ENCODE data around the gene PITPNB.
A peak's percentile ranks its signal among the peaks of the same experiment; 100 is the strongest.

The PITPNB gene

DNA sequence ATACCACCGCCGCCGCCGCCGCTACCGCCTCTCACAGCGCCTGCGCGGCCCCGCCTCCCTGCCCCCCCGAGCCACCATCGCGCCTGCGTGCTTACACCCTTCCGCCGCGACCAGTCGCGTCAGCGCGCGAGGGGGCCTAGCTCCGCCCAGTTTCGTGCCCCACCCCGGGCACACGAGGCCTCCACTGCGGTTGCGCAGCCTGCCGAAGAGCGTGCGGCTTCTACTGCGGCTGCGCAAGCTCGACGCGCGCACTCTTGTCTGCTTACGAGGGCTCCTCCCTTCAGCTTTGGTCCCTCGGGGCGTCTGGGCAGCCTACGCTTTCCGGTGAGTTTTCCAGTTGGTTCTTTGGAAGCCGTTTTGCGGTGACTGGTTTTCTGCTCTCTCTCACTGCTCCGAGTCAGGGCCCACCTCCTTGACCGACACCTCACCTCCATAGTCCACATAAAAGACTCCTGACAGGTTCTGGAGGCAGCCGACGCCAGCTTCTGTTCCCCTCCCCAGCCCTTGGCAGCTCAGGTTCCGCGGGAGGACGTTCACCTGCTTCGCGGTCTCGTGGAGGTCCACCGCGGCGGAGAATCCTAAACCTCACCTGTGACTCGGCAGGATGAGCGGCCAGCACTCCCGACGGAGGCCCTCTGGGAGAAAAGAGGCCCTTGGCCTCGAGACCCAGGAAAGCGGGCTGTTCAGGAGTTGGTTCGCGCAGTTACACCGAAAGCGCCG lies at the start of gene PITPNB:
Gene PITPNB, minus strand, starts transcription at position 35 of the 720 bp plus-strand sequence. CDS start 65 bp downstream, outside the sequence.
- TF ChIP-seq ZNF70 (CRISPR knock-in tag; IDR thresholded peaks at IDR 0.05), result no peak
- no peak for TF ChIP-seq SNAI2 (CRISPR knock-in tag; IDR thresholded peaks at IDR 0.05)
- no peak for TF ChIP-seq ZNF8 (CRISPR knock-in tag; IDR thresholded peaks at IDR 0.05)
- TF ChIP-seq, protein P1, sequence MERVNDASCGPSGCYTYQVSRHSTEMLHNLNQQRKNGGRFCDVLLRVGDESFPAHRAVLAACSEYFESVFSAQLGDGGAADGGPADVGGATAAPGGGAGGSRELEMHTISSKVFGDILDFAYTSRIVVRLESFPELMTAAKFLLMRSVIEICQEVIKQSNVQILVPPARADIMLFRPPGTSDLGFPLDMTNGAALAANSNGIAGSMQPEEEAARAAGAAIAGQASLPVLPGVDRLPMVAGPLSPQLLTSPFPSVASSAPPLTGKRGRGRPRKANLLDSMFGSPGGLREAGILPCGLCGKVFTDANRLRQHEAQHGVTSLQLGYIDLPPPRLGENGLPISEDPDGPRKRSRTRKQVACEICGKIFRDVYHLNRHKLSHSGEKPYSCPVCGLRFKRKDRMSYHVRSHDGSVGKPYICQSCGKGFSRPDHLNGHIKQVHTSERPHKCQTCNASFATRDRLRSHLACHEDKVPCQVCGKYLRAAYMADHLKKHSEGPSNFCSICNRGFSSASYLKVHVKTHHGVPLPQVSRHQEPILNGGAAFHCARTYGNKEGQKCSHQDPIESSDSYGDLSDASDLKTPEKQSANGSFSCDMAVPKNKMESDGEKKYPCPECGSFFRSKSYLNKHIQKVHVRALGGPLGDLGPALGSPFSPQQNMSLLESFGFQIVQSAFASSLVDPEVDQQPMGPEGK (CRISPR knock-in tag; IDR thresholded peaks at IDR 0.05; ENCODE audit: borderline replicate concordance), result peak; percentile 71; the same call in 1 of the 2 replicates
- TF ChIP-seq ZFP3 (CRISPR knock-in tag; IDR thresholded peaks at IDR 0.05), result peak; percentile 90
- no peak for TF ChIP-seq ESRRG (CRISPR knock-in tag; IDR thresholded peaks at IDR 0.05)
- no peak for TF ChIP-seq TCF4 (CRISPR knock-in tag; IDR thresholded peaks at IDR 0.05; ENCODE audit: borderline replicate concordance)
- TF ChIP-seq TOX (CRISPR knock-in tag; IDR thresholded peaks at IDR 0.05; ENCODE audit: borderline replicate concordance), result no peak
- TF ChIP-seq, protein P2, sequence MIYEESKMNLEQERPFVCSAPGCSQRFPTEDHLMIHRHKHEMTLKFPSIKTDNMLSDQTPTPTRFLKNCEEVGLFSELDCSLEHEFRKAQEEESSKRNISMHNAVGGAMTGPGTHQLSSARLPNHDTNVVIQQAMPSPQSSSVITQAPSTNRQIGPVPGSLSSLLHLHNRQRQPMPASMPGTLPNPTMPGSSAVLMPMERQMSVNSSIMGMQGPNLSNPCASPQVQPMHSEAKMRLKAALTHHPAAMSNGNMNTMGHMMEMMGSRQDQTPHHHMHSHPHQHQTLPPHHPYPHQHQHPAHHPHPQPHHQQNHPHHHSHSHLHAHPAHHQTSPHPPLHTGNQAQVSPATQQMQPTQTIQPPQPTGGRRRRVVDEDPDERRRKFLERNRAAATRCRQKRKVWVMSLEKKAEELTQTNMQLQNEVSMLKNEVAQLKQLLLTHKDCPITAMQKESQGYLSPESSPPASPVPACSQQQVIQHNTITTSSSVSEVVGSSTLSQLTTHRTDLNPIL (CRISPR knock-in tag; IDR thresholded peaks at IDR 0.05; ENCODE audit: low read depth), result no peak
- no peak for TF ChIP-seq ZNF565 (CRISPR knock-in tag; conservative IDR thresholded peaks at IDR 0.05; ENCODE audit: low read depth)
- TF ChIP-seq, protein P3, sequence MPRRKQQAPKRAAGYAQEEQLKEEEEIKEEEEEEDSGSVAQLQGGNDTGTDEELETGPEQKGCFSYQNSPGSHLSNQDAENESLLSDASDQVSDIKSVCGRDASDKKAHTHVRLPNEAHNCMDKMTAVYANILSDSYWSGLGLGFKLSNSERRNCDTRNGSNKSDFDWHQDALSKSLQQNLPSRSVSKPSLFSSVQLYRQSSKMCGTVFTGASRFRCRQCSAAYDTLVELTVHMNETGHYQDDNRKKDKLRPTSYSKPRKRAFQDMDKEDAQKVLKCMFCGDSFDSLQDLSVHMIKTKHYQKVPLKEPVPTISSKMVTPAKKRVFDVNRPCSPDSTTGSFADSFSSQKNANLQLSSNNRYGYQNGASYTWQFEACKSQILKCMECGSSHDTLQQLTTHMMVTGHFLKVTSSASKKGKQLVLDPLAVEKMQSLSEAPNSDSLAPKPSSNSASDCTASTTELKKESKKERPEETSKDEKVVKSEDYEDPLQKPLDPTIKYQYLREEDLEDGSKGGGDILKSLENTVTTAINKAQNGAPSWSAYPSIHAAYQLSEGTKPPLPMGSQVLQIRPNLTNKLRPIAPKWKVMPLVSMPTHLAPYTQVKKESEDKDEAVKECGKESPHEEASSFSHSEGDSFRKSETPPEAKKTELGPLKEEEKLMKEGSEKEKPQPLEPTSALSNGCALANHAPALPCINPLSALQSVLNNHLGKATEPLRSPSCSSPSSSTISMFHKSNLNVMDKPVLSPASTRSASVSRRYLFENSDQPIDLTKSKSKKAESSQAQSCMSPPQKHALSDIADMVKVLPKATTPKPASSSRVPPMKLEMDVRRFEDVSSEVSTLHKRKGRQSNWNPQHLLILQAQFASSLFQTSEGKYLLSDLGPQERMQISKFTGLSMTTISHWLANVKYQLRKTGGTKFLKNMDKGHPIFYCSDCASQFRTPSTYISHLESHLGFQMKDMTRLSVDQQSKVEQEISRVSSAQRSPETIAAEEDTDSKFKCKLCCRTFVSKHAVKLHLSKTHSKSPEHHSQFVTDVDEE (CRISPR knock-in tag; IDR thresholded peaks at IDR 0.05), result no peak
- TF ChIP-seq PPARA (CRISPR knock-in tag; IDR thresholded peaks at IDR 0.05; ENCODE audit: borderline replicate concordance), result no peak
- no peak for TF ChIP-seq GLIS3 (CRISPR knock-in tag; IDR thresholded peaks at IDR 0.05)
- ATAC-seq, result peak; percentile 90

DNA sequence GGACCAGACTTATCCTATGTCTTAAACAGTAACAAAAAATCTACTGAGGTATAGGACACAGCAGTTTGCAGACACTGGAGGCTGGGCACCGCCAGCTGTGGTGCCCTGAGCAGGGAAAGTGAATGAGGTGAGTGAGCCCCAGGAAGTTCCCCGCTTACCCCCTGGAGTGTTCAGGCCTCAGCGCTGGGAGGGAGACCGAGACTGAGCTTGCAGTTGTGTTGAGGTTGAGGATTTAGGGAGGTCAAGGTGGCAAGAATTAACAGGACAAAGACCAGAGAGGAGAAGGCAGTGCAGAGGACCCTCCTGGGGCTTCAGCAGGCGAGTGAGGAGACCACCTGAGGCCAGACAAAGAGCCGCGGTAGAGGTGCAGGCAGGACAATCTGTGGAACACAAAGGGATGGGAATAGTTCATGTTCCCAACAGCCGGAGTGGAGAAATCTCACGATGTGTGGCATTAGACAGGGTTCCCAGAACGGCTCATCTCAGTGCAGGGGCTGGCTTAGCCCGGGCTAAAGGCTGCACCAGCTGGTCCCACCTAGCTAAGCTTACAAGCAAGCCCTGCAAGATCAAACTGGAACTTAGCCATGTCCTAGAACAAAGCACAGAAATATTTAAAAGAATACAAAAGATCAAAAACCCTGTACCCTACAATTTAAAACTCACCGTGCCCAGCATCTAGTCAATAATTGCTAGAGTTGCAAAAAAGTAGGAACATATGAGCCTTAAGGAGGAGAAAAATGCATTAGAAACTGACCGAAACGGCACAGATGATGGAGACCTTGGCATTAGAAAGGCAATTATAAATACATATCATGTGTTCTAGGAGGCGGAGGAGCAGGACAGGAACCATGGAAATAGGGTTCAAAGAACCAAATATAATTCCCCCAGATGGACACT lies 47.4 kb upstream of the PITPNB start:
- ATAC-seq, result no peak
- TF ChIP-seq TCF4 (CRISPR knock-in tag; IDR thresholded peaks at IDR 0.05; ENCODE audit: borderline replicate concordance) (no peak), ZC3H10 (CRISPR knock-in tag; IDR thresholded peaks at IDR 0.05) (no peak), ESRRG (CRISPR knock-in tag; IDR thresholded peaks at IDR 0.05) (no peak), ARNTL (CRISPR knock-in tag; IDR thresholded peaks at IDR 0.05; ENCODE audit: borderline replicate concordance, low read depth) (no peak)
- TF ChIP-seq, protein P1 (CRISPR knock-in tag; IDR thresholded peaks at IDR 0.05; ENCODE audit: borderline replicate concordance), result no peak

DNA sequence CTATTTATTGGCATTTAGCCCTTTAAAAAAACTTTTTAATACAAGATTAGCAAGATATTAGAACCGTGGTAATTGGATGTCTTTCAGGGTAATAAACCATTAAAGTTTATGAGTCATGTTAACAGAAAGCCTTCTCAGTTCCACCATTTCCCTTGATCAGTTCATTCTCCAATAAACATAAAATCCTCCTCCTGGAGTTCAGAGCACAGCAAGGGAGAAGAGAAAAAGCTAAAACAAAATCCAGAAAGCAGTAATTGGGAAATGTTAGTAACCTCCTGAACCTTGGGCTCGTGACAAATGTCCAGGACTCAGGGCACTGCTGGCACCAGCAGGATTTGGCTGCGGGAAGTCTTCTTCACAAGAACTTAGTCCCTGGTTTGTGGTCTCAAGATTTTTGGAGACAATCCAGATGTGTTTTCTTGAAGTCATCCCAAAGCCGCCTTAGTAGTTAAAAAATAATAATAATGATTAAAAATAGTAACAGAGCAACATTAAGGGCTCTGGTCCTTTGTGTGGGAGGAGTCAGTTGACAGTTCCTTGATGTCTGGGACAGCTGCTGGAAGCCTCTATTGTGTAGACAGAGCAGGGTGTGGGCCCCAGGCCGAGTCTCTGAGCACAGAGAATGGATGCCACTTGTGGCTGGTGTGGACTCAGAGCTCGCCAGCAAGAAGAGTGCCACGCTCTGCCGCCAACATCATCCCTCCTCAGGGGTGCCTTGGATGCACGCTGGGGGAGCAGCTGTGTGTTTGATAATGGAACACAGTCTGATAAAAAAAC lies 43.4 kb upstream of the PITPNB start:
- TF ChIP-seq PPARA (CRISPR knock-in tag; IDR thresholded peaks at IDR 0.05; ENCODE audit: borderline replicate concordance) (no peak), ESRRG (CRISPR knock-in tag; IDR thresholded peaks at IDR 0.05) (no peak)
- no peak for ATAC-seq

DNA sequence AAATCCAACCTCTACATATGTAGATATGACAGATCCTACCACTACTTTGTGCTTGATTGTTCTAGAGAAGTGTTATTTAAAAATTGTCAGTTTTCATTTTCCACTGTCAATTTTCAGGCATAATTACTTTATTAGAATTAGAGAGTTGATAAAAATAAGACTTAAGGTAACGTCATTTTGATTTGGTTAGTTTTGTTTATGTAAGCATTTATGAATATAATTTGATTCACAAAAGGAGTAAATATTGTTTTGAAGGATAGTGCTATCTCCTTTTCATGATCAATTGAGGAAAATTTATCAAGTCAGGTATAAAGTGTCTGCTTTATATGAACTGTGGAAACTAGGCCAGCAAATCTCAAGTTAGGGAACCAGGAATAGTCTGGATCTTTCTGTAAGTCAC lies 42.6 kb upstream of the PITPNB start:
- no peak for ATAC-seq
- no peak for TF ChIP-seq ARNTL (CRISPR knock-in tag; IDR thresholded peaks at IDR 0.05; ENCODE audit: borderline replicate concordance, low read depth)
- no peak for TF ChIP-seq ZFP3 (CRISPR knock-in tag; IDR thresholded peaks at IDR 0.05)
- TF ChIP-seq, protein P4, sequence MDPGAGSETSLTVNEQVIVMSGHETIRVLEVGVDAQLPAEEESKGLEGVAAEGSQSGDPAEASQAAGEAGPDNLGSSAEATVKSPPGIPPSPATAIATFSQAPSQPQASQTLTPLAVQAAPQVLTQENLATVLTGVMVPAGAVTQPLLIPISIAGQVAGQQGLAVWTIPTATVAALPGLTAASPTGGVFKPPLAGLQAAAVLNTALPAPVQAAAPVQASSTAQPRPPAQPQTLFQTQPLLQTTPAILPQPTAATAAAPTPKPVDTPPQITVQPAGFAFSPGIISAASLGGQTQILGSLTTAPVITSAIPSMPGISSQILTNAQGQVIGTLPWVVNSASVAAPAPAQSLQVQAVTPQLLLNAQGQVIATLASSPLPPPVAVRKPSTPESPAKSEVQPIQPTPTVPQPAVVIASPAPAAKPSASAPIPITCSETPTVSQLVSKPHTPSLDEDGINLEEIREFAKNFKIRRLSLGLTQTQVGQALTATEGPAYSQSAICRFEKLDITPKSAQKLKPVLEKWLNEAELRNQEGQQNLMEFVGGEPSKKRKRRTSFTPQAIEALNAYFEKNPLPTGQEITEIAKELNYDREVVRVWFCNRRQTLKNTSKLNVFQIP (CRISPR knock-in tag; IDR thresholded peaks at IDR 0.05; ENCODE audit: borderline replicate concordance, low read depth), result no peak
- no peak for TF ChIP-seq ZFP30 (CRISPR knock-in tag; IDR thresholded peaks at IDR 0.05)
- TF ChIP-seq, protein P1 (CRISPR knock-in tag; IDR thresholded peaks at IDR 0.05; ENCODE audit: borderline replicate concordance), result no peak
- TF ChIP-seq PPARA (CRISPR knock-in tag; IDR thresholded peaks at IDR 0.05; ENCODE audit: borderline replicate concordance), result no peak
- no peak for TF ChIP-seq OSR1 (CRISPR knock-in tag; IDR thresholded peaks at IDR 0.05)
- TF ChIP-seq ZNF70 (CRISPR knock-in tag; IDR thresholded peaks at IDR 0.05), result no peak
- TF ChIP-seq, protein P2 (CRISPR knock-in tag; IDR thresholded peaks at IDR 0.05; ENCODE audit: low read depth), result no peak
